GM23338 (cell line): ENCODE measurements around the gene TMUB2. TPM values are rescaled to one million over a fixed set of nuclear protein-coding genes. Genes with fewer than 3 reads are reported as not detected.

Experiments
- ATAC-seq: fragments of 200-7000 bp; cut with Tn5 transposase; 3 replicates; pipeline ENCODE4 v1.9.1; 2020
- DNase-seq: peaks from one replicate; pipeline ENCODE4 v3.0.0-alpha.2; 2015; ENCODE audit warnings: low spot score
- H2AFZ ChIP-seq: fragments of 200-600 bp; sonication (generic); 2 replicates; pipeline ENCODE4 v1.8.0; 2016; ENCODE audit warnings: antibody characterized with exemption, mild to moderate bottlenecking, moderate library complexity
- H3F3A ChIP-seq: fragments of 200-600 bp; sonication (generic); replicated peaks from 2 replicates; pipeline ENCODE4 v1.8.0; 2017; ENCODE audit warnings: antibody characterized with exemption, mixed run types, low read depth
- H3K27ac ChIP-seq: fragments of 200-600 bp; sonication (generic); 2 replicates; pipeline ENCODE4 v1.6.1; 2016; ENCODE audit warnings: low read depth
- H3K27me3 ChIP-seq: fragments of 200-600 bp; sonication (generic); 2 replicates; pipeline ENCODE4 v1.8.0; 2016; ENCODE audit warnings: mild to moderate bottlenecking, mixed run types, moderate library complexity; ENCODE audit not compliant: insufficient read depth
- H3K36me3 ChIP-seq: fragments of 200-600 bp; sonication (generic); 2 replicates; pipeline ENCODE4 v1.8.0; 2016; ENCODE audit warnings: mild to moderate bottlenecking; ENCODE audit not compliant: insufficient read depth
- H3K4me1 ChIP-seq: fragments of 200-600 bp; sonication (generic); 2 replicates; pipeline ENCODE4 v1.8.0; 2016; ENCODE audit warnings: mild to moderate bottlenecking, moderate library complexity; ENCODE audit not compliant: insufficient read depth
- H3K4me2 ChIP-seq: fragments of 200-600 bp; sonication (generic); 2 replicates; pipeline ENCODE4 v1.7.1; 2017; ENCODE audit warnings: mixed run types
- H3K4me3 ChIP-seq: fragments of 200-600 bp; sonication (generic); 2 replicates; pipeline ENCODE4 v1.6.1; 2016; ENCODE audit warnings: mixed run types
- H3K79me2 ChIP-seq: fragments of 200-600 bp; sonication (generic); replicated peaks from 2 replicates; pipeline ENCODE4 v1.8.0; 2017; ENCODE audit warnings: mild to moderate bottlenecking; ENCODE audit not compliant: insufficient read depth
- H3K9me2 ChIP-seq: fragments of 200-600 bp; sonication (generic); 2 replicates; pipeline ENCODE4 v1.8.0; 2017; ENCODE audit not compliant: insufficient read depth
- H4K20me1 ChIP-seq: fragments of 200-600 bp; sonication (generic); replicated peaks from 2 replicates; pipeline ENCODE4 v1.8.0; 2017; ENCODE audit warnings: mild to moderate bottlenecking; ENCODE audit not compliant: insufficient read depth
- H3K27ac Mint-ChIP-seq: 2 replicates; pipeline ENCODE4 v1.8.0; 2020; ENCODE audit warnings: inconsistent platforms, mild to moderate bottlenecking, moderate library complexity, mixed read lengths
- H3K27me3 Mint-ChIP-seq: 3 replicates; pipeline ENCODE4 v1.8.0; 2022; ENCODE audit warnings: low read depth, mild to moderate bottlenecking, moderate library complexity, mixed read lengths, inconsistent platforms; ENCODE audit not compliant: insufficient read depth, poor library complexity
- H3K36me3 Mint-ChIP-seq: 3 replicates; pipeline ENCODE4 v1.8.0; 2021; ENCODE audit warnings: low read depth, mild to moderate bottlenecking, inconsistent platforms, moderate library complexity, mixed read lengths
- H3K4me1 Mint-ChIP-seq: 3 replicates; pipeline ENCODE4 v1.8.0; 2020; ENCODE audit warnings: mild to moderate bottlenecking, inconsistent platforms, mixed read lengths
- H3K4me3 Mint-ChIP-seq: 3 replicates; pipeline ENCODE4 v1.8.0; 2021; ENCODE audit warnings: moderate library complexity, mild to moderate bottlenecking, inconsistent platforms, mixed read lengths
- H3K9me3 Mint-ChIP-seq: 3 replicates; pipeline ENCODE4 v1.8.0; 2020; ENCODE audit warnings: moderate library complexity, mild to moderate bottlenecking, inconsistent platforms, mixed read lengths
- CREB1 ChIP-seq: fragments of 250-450 bp; sonication (Bioruptor Pico); IDR thresholded peaks from 2 replicates; pipeline ENCODE4 v1.5.0; 2020; ENCODE audit warnings: low read depth, mild to moderate bottlenecking, moderate library complexity
- EZH2 ChIP-seq: fragments of 200-600 bp; sonication (generic); IDR thresholded peaks from one replicate; pipeline ENCODE4 v1.8.0; 2017; ENCODE audit warnings: antibody characterized with exemption, mild to moderate bottlenecking, low read depth; ENCODE audit not compliant: unreplicated experiment
- EZH2phosphoT487 ChIP-seq: fragments of 200-600 bp; sonication (generic); IDR thresholded peaks from one replicate; pipeline ENCODE4 v1.8.1; 2018; ENCODE audit warnings: antibody characterized with exemption; ENCODE audit not compliant: unreplicated experiment
- NANOG ChIP-seq: IDR thresholded peaks from 2 replicates; pipeline ENCODE4 v1.6.1; 2016; ENCODE audit warnings: antibody characterized with exemption, borderline replicate concordance
- POLR2AphosphoS5 ChIP-seq: IDR thresholded peaks from 2 replicates; pipeline ENCODE4 v1.6.1; 2016; ENCODE audit warnings: antibody characterized with exemption, low read depth
- ZNF331 ChIP-seq: fragments of 250-450 bp; sonication (Bioruptor Pico); IDR thresholded peaks from 2 replicates; pipeline ENCODE4 v1.5.0; 2020; ENCODE audit warnings: low read depth, mild to moderate bottlenecking, moderate library complexity
- long read RNA-seq: library from polyadenylated mRNA; unstranded; transcript quantifications from one replicate; pipeline ENCODE4 v2.0.0, GENCODE V29; 2020; ENCODE audit not compliant: unreplicated experiment
- polyA plus RNA-seq: library from polyadenylated mRNA; unstranded; fragments of >200 nt; fragmentation: Nextera tagmentation; extraction: Ambion mirVana; gene quantifications from 2 replicates; pipeline ENCODE4 v1.2.1, GENCODE V29; 2016
- total RNA-seq: library from RNA; depleted of rRNA; stranded (reverse); fragments of >200 nt; shearing (Covaris generic); gene quantifications from 2 replicates; pipeline ENCODE4 v1.2.3, GENCODE V29; 2014; rRNA removed
- TF ChIP-seq, protein P1 (sequence below): fragments of 250-450 bp; sonication (Bioruptor Pico); IDR thresholded peaks from 2 replicates; pipeline ENCODE4 v1.5.0; 2020; ENCODE audit warnings: mild to moderate bottlenecking, moderate library complexity
- TF ChIP-seq, protein P2 (sequence below): IDR thresholded peaks from one replicate; pipeline ENCODE4 v1.6.1; 2018; ENCODE audit warnings: antibody characterized with exemption; ENCODE audit not compliant: unreplicated experiment
- TF ChIP-seq, protein P3 (sequence below): IDR thresholded peaks from 2 replicates; pipeline ENCODE4 v1.6.1; 2016; ENCODE audit warnings: antibody characterized with exemption
- TF ChIP-seq, protein P4 (sequence below), 2 experiments: fragments of 200-600 bp in 1 of 2; sonication (generic) in 1 of 2; conservative IDR thresholded peaks; 2 replicates each; pipeline versions ENCODE4 v1.5.1 to v1.6.1; 2016 to 2017; ENCODE audit warnings: antibody characterized with exemption in 2 of 2, low read depth in 2 of 2, mild to moderate bottlenecking in 2 of 2, moderate library complexity in 1 of 2

The TMUB2 gene
- total RNA-seq (15.9 and 20.8 TPM in 2 replicates), polyA plus RNA-seq (16.5 and 17.0 TPM in 2 replicates)
- long read RNA-seq, partial matches to known transcripts = 1 of 11 reads
- long read RNA-seq, other reads (novel, unspliced or antisense) = 9 of 11 reads

DNA sequence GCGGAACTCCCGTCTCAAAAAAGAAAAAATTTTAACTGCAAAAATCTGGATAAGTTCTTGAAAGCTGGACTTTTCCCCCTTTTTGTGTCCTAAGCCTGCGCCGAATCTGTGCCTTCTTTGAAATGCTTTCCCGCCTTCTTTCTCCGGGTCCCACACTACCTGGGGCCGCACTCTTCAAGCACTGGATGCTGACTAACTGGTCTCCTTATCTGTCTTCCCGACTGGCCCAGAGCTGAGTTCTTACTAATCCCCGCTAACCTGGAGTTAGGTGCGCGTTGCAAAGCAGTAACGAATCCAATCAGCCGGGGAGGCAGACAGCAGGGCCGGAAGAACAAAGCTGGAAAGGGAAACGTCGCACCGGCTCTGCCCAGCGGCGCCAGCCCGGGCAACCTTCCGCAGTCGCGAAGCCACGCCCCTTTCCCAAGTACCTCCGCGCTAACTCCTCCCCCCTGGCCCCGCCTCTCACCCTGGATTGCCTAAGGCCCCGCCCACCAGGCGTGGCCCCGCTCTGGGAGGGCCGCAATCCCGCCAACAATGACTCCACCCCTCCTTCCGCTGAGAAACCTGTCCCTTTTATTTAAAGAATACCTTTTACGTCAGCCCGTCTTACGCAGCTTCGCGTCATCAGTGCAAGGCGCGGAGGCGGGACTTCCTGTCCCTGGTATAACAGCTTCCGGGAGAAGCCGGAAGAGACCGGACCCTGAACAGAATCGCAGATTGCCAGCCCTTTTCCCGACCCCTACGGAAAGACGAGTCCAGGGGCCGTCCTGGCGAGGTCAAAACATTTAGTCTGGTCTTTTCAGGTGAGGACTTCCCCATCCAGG is at the start of gene TMUB2:
TSS of gene TMUB2 (plus strand) at position 666 of the 824 bp plus-strand sequence. CDS start 737 bp downstream, outside the sequence.
- Histone ChIP-seq H3K79me2 (peaks cover 53% of the 10 kb centered on the region), H3K27me3 (no peaks in the 10 kb centered on the region), H3K9me2 (no peaks in the 10 kb centered on the region), H3K4me1 (peaks cover 21% of the 10 kb centered on the region; the same call in 1 of the 2 replicates), H3K27ac (peak within 1 kb of the TSS; percentile 92), H3K36me3 (peaks cover 8% of the 10 kb centered on the region; the same call in 1 of the 2 replicates), H4K20me1 (peaks cover 18% of the 10 kb centered on the region), H2AFZ (no peak within 1 kb of the TSS), H3F3A (peaks cover 23% of the 10 kb centered on the region), H3K4me2 (peak within 1 kb of the TSS; percentile 80), H3K4me3 (peak within 1 kb of the TSS; percentile 79)
- Mint-ChIP-seq H3K27me3 (peaks cover 11% of the 10 kb centered on the region), H3K9me3 (peaks cover 5% of the 10 kb centered on the region), H3K36me3 (peaks cover 38% of the 10 kb centered on the region), H3K4me1 (peaks cover 19% of the 10 kb centered on the region), H3K4me3 (peak within 1 kb of the TSS; percentile 98), H3K27ac (peak within 1 kb of the TSS; percentile 99)
- ATAC-seq = peak; percentile 81
- DNase-seq = peak; percentile 100
- TF ChIP-seq, protein P1, sequence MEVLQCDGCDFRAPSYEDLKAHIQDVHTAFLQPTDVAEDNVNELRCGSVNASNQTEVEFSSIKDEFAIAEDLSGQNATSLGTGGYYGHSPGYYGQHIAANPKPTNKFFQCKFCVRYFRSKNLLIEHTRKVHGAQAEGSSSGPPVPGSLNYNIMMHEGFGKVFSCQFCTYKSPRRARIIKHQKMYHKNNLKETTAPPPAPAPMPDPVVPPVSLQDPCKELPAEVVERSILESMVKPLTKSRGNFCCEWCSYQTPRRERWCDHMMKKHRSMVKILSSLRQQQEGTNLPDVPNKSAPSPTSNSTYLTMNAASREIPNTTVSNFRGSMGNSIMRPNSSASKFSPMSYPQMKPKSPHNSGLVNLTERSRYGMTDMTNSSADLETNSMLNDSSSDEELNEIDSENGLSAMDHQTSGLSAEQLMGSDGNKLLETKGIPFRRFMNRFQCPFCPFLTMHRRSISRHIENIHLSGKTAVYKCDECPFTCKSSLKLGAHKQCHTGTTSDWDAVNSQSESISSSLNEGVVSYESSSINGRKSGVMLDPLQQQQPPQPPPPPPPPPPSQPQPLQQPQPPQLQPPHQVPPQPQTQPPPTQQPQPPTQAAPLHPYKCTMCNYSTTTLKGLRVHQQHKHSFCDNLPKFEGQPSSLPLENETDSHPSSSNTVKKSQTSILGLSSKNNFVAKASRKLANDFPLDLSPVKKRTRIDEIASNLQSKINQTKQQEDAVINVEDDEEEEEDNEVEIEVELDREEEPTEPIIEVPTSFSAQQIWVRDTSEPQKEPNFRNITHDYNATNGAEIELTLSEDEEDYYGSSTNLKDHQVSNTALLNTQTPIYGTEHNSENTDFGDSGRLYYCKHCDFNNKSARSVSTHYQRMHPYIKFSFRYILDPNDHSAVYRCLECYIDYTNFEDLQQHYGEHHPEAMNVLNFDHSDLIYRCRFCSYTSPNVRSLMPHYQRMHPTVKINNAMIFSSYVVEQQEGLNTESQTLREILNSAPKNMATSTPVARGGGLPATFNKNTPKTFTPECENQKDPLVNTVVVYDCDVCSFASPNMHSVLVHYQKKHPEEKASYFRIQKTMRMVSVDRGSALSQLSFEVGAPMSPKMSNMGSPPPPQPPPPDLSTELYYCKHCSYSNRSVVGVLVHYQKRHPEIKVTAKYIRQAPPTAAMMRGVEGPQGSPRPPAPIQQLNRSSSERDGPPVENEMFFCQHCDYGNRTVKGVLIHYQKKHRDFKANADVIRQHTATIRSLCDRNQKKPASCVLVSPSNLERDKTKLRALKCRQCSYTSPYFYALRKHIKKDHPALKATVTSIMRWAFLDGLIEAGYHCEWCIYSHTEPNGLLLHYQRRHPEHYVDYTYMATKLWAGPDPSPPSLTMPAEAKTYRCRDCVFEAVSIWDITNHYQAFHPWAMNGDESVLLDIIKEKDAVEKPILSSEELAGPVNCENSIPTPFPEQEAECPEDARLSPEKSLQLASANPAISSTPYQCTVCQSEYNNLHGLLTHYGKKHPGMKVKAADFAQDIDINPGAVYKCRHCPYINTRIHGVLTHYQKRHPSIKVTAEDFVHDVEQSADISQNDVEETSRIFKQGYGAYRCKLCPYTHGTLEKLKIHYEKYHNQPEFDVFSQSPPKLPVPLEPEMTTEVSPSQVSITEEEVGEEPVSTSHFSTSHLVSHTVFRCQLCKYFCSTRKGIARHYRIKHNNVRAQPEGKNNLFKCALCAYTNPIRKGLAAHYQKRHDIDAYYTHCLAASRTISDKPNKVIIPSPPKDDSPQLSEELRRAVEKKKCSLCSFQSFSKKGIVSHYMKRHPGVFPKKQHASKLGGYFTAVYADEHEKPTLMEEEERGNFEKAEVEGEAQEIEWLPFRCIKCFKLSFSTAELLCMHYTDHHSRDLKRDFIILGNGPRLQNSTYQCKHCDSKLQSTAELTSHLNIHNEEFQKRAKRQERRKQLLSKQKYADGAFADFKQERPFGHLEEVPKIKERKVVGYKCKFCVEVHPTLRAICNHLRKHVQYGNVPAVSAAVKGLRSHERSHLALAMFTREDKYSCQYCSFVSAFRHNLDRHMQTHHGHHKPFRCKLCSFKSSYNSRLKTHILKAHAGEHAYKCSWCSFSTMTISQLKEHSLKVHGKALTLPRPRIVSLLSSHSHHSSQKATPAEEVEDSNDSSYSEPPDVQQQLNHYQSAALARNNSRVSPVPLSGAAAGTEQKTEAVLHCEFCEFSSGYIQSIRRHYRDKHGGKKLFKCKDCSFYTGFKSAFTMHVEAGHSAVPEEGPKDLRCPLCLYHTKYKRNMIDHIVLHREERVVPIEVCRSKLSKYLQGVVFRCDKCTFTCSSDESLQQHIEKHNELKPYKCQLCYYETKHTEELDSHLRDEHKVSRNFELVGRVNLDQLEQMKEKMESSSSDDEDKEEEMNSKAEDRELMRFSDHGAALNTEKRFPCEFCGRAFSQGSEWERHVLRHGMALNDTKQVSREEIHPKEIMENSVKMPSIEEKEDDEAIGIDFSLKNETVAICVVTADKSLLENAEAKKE (CRISPR knock-in tag) = no peak
- TF ChIP-seq, protein P2, sequence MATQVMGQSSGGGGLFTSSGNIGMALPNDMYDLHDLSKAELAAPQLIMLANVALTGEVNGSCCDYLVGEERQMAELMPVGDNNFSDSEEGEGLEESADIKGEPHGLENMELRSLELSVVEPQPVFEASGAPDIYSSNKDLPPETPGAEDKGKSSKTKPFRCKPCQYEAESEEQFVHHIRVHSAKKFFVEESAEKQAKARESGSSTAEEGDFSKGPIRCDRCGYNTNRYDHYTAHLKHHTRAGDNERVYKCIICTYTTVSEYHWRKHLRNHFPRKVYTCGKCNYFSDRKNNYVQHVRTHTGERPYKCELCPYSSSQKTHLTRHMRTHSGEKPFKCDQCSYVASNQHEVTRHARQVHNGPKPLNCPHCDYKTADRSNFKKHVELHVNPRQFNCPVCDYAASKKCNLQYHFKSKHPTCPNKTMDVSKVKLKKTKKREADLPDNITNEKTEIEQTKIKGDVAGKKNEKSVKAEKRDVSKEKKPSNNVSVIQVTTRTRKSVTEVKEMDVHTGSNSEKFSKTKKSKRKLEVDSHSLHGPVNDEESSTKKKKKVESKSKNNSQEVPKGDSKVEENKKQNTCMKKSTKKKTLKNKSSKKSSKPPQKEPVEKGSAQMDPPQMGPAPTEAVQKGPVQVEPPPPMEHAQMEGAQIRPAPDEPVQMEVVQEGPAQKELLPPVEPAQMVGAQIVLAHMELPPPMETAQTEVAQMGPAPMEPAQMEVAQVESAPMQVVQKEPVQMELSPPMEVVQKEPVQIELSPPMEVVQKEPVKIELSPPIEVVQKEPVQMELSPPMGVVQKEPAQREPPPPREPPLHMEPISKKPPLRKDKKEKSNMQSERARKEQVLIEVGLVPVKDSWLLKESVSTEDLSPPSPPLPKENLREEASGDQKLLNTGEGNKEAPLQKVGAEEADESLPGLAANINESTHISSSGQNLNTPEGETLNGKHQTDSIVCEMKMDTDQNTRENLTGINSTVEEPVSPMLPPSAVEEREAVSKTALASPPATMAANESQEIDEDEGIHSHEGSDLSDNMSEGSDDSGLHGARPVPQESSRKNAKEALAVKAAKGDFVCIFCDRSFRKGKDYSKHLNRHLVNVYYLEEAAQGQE = no peak
- TF ChIP-seq, protein P3, sequence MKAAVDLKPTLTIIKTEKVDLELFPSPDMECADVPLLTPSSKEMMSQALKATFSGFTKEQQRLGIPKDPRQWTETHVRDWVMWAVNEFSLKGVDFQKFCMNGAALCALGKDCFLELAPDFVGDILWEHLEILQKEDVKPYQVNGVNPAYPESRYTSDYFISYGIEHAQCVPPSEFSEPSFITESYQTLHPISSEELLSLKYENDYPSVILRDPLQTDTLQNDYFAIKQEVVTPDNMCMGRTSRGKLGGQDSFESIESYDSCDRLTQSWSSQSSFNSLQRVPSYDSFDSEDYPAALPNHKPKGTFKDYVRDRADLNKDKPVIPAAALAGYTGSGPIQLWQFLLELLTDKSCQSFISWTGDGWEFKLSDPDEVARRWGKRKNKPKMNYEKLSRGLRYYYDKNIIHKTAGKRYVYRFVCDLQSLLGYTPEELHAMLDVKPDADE = peak; percentile 71; the same call in 1 of the 2 replicates
- TF ChIP-seq CREB1 (peak; percentile 98), POLR2AphosphoS5 (peak; percentile 98), NANOG (no peak), EZH2 (no peak), ZNF331 (no peak), EZH2phosphoT487 (no peak)
- TF ChIP-seq, protein P4, sequence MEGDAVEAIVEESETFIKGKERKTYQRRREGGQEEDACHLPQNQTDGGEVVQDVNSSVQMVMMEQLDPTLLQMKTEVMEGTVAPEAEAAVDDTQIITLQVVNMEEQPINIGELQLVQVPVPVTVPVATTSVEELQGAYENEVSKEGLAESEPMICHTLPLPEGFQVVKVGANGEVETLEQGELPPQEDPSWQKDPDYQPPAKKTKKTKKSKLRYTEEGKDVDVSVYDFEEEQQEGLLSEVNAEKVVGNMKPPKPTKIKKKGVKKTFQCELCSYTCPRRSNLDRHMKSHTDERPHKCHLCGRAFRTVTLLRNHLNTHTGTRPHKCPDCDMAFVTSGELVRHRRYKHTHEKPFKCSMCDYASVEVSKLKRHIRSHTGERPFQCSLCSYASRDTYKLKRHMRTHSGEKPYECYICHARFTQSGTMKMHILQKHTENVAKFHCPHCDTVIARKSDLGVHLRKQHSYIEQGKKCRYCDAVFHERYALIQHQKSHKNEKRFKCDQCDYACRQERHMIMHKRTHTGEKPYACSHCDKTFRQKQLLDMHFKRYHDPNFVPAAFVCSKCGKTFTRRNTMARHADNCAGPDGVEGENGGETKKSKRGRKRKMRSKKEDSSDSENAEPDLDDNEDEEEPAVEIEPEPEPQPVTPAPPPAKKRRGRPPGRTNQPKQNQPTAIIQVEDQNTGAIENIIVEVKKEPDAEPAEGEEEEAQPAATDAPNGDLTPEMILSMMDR (conservative IDR thresholded peaks at IDR 0.05; ENCODE audit: low read depth in 2 of 2) = no peak
